ENCODE results near the gene SPIB.
"Not testable (repeated sequence)": the region's sequence is repeated elsewhere in the genome, so short reads cannot be mapped to it uniquely, and the experiment has no call there.

The SPIB gene

DNA sequence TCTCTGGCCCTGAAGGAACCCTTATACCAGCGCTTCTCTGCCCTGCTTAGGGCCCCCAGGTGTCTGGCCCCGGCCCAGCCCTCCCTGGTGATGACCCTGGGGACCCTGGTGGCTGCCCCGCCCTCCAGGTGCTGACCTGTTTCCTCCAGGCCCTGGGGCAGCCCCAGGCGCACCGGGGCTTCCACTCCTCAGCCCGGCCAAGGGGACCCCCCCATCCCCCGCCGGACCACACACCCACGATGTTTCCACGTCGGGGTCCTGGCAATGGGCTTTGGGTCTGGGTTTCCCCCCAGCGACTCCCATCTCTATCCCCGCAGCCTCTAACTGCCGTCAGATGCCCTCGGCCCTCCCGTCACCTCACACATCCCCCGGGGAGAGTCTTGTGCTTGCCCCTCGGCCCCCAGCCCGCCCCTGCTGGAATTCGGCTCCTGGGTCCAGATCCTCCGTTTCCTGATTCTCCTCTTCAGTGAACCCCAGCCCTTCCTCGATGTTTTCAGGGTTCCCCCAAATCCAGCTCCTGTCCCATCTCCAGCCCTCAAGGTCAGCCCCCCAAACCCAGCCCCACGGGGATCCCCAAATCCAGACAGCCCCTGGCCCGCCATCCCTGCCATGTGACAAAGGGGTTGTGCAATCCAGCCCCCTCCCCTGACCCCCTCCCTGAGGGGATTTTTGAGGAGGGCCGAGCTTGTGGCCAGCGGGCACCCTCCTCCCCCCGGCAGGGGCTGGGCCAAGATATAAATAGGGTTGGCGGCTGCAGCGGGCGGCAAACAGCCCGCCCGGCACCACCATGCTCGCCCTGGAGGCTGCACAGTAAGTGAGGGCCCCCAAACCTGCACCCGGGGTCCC, at the start of gene SPIB:
SPIB (plus strand) TSS at position 763 of the 846 bp plus-strand sequence; CDS start at position 788, 25 bp downstream.
- no peak for DNase-seq

GRCh38 chr19:50371914-50372475, 46.7 kb upstream of the SPIB start:
- DNase-seq = no peak

- peak; percentile 97 for DNase-seq
Measured at GRCh38 chr19:50376166-50377050, 42.3 kb upstream of the SPIB start, which contains the start of gene NR1H2. TSS of gene NR1H2 (plus strand) at chr19:50376457. CDS start at chr19:50377606, 1,149 bp downstream.

DNA sequence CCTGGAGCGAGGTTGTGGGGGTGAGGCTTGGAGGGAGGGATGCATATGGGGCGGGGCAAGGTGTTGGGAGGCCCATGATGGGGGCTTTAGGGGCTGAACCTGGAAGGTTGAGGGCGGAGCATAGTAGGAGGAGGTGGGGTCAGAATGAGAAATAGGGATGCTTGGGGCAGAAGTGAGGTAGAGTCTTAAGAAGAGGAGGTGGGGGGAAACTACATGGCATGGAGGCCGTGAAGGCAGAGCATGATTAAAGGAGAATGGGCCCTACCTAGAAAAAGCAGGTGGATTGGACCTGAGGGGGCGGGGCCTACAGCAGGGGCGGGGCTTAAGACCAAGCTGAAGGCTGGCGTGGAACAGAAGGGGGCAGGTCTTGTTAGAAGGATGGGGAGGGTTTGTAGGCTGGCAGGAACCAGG, 41.7 kb upstream of the SPIB start:
- DNase-seq = peak; percentile 81

DNA sequence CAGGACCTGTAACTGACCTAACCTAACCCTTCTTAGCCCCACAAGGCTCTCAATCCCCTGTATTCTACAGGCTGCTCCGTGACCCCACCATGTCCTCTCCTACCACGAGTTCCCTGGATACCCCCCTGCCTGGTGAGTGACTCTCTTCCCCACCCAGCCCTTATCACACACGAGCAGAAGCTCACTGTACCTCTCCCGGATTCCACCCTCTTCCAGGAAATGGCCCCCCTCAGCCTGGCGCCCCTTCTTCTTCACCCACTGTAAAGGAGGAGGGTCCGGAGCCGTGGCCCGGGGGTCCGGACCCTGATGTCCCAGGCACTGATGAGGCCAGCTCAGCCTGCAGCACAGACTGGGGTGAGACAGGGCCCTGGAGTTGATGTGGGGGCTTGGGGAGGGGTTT, 41.2 kb upstream of the SPIB start:
- DNase-seq = no peak

DNA sequence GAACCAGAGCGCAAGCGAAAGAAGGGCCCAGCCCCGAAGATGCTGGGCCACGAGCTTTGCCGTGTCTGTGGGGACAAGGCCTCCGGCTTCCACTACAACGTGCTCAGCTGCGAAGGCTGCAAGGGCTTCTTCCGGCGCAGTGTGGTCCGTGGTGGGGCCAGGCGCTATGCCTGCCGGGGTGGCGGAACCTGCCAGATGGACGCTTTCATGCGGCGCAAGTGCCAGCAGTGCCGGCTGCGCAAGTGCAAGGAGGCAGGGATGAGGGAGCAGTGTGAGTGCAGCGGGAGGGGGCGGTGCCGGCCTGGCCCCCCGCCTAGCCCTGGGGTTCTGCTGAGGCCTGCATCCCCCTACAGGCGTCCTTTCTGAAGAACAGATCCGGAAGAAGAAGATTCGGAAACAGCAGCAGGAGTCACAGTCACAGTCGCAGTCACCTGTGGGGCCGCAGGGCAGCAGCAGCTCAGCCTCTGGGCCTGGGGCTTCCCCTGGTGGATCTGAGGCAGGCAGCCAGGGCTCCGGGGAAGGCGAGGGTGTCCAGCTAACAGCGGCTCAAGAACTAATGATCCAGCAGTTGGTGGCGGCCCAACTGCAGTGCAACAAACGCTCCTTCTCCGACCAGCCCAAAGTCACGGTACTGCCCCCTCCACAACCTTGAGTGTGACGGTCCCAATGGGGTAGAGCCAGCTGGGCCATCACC, 40.4 kb upstream of the SPIB start:
- DNase-seq = no peak

DNA sequence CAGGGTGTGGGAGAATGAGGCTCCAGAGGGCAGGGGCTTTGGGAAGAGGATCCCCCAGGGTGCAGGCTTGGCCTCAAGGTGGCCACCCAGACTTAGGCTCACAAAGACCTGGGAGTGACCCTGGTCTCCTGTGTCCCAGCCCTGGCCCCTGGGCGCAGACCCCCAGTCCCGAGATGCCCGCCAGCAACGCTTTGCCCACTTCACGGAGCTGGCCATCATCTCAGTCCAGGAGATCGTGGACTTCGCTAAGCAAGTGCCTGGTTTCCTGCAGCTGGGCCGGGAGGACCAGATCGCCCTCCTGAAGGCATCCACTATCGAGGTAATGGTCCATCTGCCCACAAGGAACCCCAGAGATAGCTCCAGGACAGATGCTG, 39.9 kb upstream of the SPIB start:
- no peak for DNase-seq

DNA sequence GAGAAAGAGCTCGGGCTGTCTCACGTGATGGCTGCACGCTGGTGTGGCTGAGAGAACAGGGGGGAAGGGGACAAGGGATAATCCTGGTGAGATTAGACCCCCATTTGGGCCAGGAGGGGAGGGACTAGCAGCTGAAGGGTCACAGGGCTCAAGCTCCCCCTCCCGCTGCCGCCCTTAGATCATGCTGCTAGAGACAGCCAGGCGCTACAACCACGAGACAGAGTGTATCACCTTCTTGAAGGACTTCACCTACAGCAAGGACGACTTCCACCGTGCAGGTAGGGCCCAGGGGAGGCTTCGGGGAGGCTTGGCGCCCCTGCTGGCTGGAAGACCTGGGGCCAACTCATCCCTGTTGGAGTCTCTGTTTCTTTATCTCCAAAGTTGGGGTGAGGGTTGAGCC, 39.1 kb upstream of the SPIB start:
- no peak for DNase-seq

DNA sequence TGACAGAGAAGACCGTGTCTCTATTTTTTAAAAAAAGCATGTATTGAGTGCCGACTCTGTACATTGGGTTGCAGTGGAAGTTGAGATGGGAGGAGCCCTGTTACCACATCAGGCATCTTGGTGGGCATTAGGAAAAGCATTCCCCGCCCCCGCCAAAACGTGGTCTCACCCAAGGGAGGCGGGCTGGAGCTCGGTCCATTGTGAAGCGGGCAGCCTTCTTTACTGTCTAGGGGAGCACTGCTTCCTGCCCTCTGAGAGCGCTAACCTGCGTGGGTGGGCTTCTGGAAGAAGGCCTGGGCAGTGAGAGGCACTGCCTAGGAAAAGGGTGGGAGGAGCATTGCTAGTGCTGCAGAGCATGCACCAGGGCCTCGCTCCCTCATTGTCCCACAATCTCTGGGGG, 38.6 kb upstream of the SPIB start:
- no peak for DNase-seq

GRCh38 chr19:50380751-50381151, 38.0 kb upstream of the SPIB start:
- DNase-seq = no peak

GRCh38 chr19:50381881-50382729, 36.6 kb upstream of the SPIB start:
- DNase-seq = no peak

DNA sequence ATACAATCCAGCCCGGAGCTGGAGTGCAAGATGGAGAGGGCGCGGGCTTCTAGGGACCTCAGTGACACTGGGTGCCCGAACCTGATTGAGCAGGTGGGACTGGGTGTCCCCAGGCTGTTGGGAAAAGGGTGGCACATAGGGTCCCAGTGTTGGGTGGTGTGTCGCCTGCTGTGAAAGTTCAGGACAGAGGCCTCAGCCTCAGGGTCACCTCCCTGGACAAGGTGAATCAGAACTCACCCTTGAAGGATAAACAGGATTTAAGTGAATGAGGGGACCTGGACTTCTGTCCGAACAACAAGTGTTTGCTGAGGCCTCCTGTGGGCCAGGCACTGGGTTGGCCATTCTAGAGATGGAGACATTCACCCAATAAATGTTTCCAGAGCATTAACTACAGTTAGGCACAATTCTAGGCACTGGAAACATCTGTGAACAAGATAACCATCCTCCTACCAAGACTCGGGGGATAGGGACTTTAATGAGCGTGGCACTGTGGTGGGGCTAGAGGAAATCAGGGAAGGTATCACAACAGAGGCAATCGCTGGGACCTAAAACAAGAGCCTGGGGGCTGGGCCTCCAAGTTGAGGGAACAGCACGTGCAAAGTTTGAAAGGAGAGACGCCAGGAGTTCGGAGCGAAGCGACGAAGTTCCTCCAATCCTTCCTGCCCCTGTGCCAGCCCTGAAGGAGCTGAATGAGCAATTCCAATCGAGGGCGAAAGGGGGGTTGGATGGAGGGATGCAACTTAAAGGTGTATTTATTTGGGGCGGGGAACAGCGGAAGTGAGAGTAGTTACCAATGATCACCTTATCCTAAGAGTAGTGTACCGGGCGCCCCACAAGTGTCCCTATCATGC, 35.5 kb upstream of the SPIB start:
- DNase-seq = no peak

DNA sequence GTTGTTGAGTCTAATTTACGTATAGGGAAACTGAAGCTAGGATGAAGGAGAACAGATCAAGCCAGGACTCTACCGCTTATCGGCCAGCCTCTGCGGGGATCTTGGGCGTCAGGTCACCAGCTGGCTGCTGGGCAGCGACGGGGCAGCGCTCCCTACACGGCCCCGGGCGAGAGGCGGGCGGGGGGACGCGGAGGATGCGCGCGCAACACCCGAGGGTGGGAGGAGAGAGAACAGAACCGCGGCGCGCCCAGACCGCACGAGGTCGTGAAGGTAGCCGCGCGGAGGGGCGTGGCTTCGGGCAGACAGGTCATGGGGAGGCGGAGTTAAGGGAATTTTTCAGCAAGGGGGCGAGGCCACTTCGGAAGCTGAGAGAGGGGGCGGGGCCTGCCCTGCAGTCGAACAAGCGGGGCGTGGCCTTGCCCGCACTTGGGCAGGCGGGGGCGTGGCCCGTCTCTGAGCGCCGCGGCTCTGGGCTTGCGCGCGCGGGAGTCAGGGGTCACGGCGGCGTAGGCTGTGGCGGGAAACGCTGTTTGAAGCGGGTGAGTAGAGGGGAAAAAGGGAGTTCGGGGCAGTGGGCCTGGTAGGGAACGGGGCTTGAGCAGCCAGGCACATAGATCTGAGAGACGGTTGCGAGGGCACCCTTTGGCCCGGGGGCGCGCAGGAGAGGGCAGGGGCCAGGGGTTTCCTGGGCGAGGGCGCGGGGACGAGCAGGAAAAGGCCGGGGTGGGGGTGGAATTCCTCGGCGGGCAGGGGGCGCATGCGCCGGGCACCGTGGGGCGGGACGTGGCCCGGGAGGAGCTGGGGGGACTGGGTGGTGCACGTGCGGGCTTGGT, 34.7 kb upstream of the SPIB start, which contains the start of gene POLD1:
POLD1 (plus strand) TSS at position 496 of the 833 bp plus-strand sequence. CDS start 14,505 bp downstream, outside the sequence.
- DNase-seq = peak; percentile 99

- DNase-seq = no peak
Measured at GRCh38 chr19:50384685-50385535, 33.8 kb upstream of the SPIB start.

DNA sequence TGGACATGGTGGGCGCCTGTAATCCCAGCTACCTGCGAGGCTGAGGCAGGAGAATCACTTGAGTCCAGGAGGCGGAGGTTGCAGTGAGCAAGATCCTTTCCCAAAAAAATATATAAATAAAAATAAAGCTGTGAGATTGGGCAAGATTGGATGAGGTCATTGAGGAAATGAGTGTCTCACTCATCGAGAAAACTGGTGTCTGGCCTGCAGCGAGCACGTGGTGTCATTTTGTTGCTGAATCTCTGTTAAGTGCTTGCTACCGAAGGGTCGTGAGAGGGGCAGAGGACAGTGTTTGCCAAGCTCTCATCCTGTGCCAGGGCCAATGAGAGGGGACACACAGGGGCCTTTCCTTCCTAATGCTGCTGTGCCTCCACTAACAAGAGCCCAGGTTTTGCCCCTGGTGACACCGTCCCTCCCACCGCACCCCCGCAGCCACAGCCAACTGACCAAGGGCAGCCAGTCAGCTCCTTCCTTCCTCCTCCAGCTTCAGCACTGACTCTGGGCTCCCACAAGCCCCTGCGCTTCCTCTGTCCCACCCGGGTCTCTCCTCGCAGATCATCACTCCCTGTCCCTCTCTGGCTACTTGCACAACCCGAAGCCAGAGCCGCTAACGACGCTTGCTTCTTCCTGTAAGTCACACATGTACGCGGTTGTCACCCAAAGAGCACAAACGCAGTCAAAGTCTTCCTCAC, 31.4 kb upstream of the SPIB start:
- DNase-seq = no peak

GRCh38 chr19:50387868-50388245, 30.9 kb upstream of the SPIB start:
- DNase-seq = no peak

DNA sequence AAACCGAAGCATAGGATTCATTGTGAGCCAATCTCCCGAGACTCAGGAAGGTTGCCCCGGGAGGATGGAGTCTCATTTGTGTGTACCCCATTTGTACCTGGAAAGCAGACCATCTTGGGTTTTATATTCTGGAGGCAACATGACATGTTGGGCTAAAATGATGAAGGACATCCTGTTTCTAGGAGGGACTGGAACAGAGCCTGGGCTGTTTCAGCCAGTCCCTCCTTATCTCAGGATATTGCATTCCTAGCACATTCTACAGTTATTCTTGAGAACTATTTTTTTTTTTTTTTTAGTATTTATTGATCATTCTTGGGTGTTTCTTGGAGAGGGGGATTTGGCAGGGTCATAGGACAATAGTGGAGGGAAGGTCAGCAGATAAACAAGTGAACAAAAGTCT, 28.4 kb upstream of the SPIB start:
- DNase-seq = not testable (repeated sequence)

GRCh38 chr19:50390952-50391351, 27.8 kb upstream of the SPIB start:
- not testable (repeated sequence) for DNase-seq
